ENCODE results near the gene CAMSAP1.

CAMSAP1 gene

DNA sequence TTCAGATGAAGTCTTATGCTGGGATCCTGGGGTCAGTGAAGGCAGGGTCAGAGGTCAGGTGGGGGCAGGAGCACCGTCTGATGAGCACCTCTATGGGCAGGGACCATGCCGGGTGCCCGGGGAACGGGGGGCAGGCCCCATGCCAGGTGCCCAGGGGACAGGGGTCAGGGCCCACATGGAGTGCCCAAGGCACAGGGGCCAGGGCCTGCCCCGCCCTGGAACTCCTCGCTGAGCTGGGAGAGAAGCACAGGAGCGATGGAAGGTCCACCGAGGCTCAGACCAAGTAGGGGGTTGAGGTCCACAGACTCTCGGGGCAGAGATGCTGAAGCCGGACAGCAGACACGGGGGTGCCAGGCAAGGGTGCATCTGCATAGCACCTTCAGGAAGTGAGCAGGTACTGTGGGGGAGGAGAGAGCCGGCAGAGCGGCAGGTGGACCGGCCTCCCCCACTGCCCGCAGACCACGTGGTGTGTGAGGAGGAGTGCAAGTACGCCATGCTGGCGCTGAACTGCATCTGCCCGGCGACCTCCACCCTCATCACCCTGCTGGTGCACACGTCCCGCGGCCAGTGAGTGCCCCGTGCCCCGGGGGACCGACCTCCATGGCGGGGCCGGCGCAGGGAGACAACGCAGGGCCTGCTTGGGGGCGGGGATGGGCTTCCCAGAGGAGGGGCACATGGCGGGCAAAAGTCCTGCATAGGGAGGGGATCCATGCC is 137.7 kb downstream of the CAMSAP1 start:
- Histone ChIP-seq H3K36me3 (ENCODE audit: control insufficient read depth in 1 of 2, insufficient read depth in 2 of 2, low read length in 2 of 2) (no peaks in the 10 kb centered on the region), H3K9me3 (ENCODE audit: control insufficient read depth in 1 of 2, low read length in 2 of 2) (peaks cover 4 to 5% of the 10 kb centered on the region in 2 donors), H3K9ac (ENCODE audit: low read depth in 1 of 2, low read length in 2 of 2) (no peak overlapping the region), H3K27me3 (ENCODE audit: control insufficient read depth in 1 of 2, insufficient read depth in 2 of 2, low read length in 2 of 2) (peaks cover 0 to 4% of the 10 kb centered on the region in 2 donors), H3K4me3 (ENCODE audit: low read depth in 1 of 2, low read length in 2 of 2) (no peak overlapping the region), H3K27ac (ENCODE audit: low read depth, low read length) (no peak overlapping the region), H3K4me1 (ENCODE audit: control insufficient read depth in 1 of 2, insufficient read depth in 2 of 2, low read length in 2 of 2) (no peaks in the 10 kb centered on the region)

DNA sequence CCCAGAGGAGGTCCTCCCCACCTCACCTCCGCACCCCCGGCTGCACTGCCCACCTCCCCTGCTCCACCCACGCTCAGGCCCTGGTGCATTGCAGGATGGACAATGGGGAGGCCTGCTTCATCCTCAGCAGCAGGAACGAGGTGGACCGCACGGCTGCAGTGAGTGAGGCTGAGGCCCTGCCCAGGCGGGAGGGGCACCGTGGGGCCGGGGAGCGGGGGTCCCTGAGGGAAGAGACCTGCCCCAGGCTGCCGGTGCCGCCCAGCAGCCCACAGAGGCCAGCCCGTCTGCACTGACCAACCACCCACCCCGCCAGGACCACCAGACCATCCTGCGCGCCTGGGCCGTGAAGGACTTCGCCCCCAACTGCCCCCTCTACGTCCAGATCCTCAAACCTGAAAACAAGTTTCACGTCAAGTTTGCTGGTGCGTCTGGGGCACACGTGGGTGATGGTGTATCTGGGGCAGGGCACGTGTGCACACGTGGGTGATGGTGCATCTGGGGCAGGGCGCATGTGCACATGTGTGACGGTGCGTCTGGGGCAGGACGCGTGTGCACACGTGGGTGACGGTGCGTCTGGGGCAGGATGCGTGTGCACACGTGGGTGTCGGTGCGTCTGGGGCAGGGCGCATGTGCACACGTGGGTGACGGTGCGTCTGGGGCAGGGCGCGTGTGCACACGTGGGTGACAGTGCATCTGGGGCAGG is 138.7 kb downstream of the CAMSAP1 start:
- Histone ChIP-seq H3K4me1 (ENCODE audit: control insufficient read depth in 1 of 2, insufficient read depth in 2 of 2, low read length in 2 of 2) (no peaks in the 10 kb centered on the region), H3K36me3 (ENCODE audit: control insufficient read depth in 1 of 2, insufficient read depth in 2 of 2, low read length in 2 of 2) (no peaks in the 10 kb centered on the region), H3K27me3 (ENCODE audit: control insufficient read depth in 1 of 2, insufficient read depth in 2 of 2, low read length in 2 of 2) (no peaks in the 10 kb centered on the region), H3K4me3 (ENCODE audit: low read depth in 1 of 2, low read length in 2 of 2) (no peak overlapping the region), H3K9ac (ENCODE audit: low read depth in 1 of 2, low read length in 2 of 2) (no peak overlapping the region), H3K27ac (ENCODE audit: low read depth, low read length) (no peak overlapping the region), H3K9me3 (ENCODE audit: control insufficient read depth in 1 of 2, low read length in 2 of 2) (peaks cover 4 to 5% of the 10 kb centered on the region in 2 donors)

DNA sequence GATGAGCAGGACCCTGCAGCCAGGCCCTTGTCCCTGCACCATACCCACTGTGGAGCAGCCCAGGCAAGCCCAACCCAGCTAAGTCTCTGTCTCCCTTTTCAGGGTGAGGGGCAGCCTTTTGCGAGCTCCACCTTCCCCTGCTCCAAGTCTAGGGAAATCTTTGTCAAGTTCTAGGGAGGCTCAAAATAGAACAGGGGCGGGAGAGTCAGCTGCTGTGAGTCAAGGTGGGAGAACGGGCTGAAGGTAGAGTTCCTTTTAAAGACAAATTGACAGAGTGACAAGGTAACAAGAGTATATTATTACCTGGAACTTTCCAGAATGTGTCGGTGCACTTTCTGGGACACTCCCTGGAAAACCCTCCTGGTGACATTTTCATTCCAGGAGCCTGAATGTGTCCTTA is 140.6 kb downstream of the CAMSAP1 start:
- H3K4me3 ChIP-seq (ENCODE audit: low read depth in 1 of 2, low read length in 2 of 2) = no peak overlapping the region
- H3K27me3 ChIP-seq (ENCODE audit: control insufficient read depth in 1 of 2, insufficient read depth in 2 of 2, low read length in 2 of 2) = no peaks in the 10 kb centered on the region
- no peaks in the 10 kb centered on the region for H3K4me1 ChIP-seq (ENCODE audit: control insufficient read depth in 1 of 2, insufficient read depth in 2 of 2, low read length in 2 of 2)
- peaks cover 4 to 5% of the 10 kb centered on the region in 2 donors for H3K9me3 ChIP-seq (ENCODE audit: control insufficient read depth in 1 of 2, low read length in 2 of 2)
- no peak overlapping the region for H3K9ac ChIP-seq (ENCODE audit: low read depth in 1 of 2, low read length in 2 of 2)
- no peaks in the 10 kb centered on the region for H3K36me3 ChIP-seq (ENCODE audit: control insufficient read depth in 1 of 2, insufficient read depth in 2 of 2, low read length in 2 of 2)
- no peak overlapping the region for H3K27ac ChIP-seq (ENCODE audit: low read depth, low read length)

DNA sequence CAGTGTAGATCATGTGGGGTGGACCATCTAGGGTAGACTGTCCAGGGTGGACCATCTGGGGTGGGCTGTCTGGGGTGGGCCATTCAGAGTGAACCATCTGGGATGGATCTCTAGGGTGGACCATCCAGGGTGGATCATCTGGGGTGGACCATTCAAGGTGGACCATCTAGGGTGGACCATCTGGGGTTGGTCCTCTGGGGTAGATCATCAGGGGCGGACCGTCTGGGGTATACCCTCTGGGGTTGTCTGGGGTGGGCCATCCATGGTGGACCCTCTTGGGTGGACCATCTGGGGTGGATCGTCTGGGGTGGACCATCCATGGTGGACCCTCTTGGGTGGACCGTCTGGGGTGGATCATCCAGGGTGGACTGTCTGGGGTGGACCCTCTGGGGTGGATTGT is 141.1 kb downstream of the CAMSAP1 start:
- H3K4me3 ChIP-seq (ENCODE audit: low read depth in 1 of 2, low read length in 2 of 2) = no peak overlapping the region
- H3K9ac ChIP-seq (ENCODE audit: low read depth in 1 of 2, low read length in 2 of 2) = no peak overlapping the region
- H3K27ac ChIP-seq (ENCODE audit: low read depth, low read length) = no peak overlapping the region
- H3K27me3 ChIP-seq (ENCODE audit: control insufficient read depth in 1 of 2, insufficient read depth in 2 of 2, low read length in 2 of 2) = no peaks in the 10 kb centered on the region
- no peaks in the 10 kb centered on the region for H3K36me3 ChIP-seq (ENCODE audit: control insufficient read depth in 1 of 2, insufficient read depth in 2 of 2, low read length in 2 of 2)
- H3K4me1 ChIP-seq (ENCODE audit: control insufficient read depth in 1 of 2, insufficient read depth in 2 of 2, low read length in 2 of 2) = no peaks in the 10 kb centered on the region
- peaks cover 4 to 5% of the 10 kb centered on the region in 2 donors for H3K9me3 ChIP-seq (ENCODE audit: control insufficient read depth in 1 of 2, low read length in 2 of 2)

DNA sequence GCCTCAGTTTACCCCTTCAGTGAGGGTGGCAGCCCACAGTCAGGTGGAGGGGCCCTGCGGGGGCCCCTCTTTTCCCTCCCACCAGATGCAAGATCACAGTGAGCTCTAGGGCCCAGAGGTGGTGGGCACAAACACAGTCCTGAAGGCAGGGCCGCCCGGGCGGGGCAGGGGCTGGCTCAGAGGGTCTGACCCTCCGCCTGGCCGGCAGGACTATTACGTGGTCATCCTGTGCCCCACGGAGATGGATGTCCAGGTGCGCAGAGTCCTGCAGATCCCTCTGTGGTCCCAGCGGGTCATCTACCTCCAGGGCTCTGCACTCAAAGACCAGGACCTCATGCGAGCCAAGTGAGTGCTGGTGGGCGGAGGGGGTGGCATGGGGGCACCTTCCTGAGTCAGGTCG is 141.9 kb downstream of the CAMSAP1 start:
- H3K36me3 ChIP-seq (ENCODE audit: control insufficient read depth in 1 of 2, insufficient read depth in 2 of 2, low read length in 2 of 2) = no peaks in the 10 kb centered on the region
- no peaks in the 10 kb centered on the region for H3K27me3 ChIP-seq (ENCODE audit: control insufficient read depth in 1 of 2, insufficient read depth in 2 of 2, low read length in 2 of 2)
- peaks cover 4 to 5% of the 10 kb centered on the region in 2 donors for H3K9me3 ChIP-seq (ENCODE audit: control insufficient read depth in 1 of 2, low read length in 2 of 2)
- H3K9ac ChIP-seq (ENCODE audit: low read depth in 1 of 2, low read length in 2 of 2) = no peak overlapping the region
- no peak overlapping the region for H3K4me3 ChIP-seq (ENCODE audit: low read depth in 1 of 2, low read length in 2 of 2)
- no peaks in the 10 kb centered on the region for H3K4me1 ChIP-seq (ENCODE audit: control insufficient read depth in 1 of 2, insufficient read depth in 2 of 2, low read length in 2 of 2)
- no peak overlapping the region for H3K27ac ChIP-seq (ENCODE audit: low read depth, low read length)

DNA sequence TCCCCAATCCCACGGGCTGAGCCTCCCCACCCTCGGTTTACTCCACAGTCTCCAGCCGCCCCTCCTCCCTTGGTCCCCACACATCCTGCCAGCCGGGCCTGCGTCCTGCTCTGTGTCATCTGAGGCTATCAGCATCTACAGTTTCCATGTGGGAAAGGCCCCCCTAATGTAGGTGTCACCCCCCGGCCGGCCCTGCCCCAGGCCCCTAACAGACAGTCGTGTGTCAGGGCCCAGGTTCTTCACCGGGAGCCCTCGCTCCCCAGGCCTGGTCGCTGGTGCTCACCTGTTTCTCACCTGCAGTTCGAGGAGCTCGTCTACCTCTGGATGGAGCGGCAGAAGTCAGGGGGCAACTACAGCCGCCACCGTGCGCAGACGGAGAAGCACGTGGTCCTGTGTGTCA is 142.6 kb downstream of the CAMSAP1 start:
- Histone ChIP-seq H3K27ac (ENCODE audit: low read depth, low read length) (no peak overlapping the region), H3K36me3 (ENCODE audit: control insufficient read depth in 1 of 2, insufficient read depth in 2 of 2, low read length in 2 of 2) (no peaks in the 10 kb centered on the region), H3K27me3 (ENCODE audit: control insufficient read depth in 1 of 2, insufficient read depth in 2 of 2, low read length in 2 of 2) (no peaks in the 10 kb centered on the region), H3K9ac (ENCODE audit: low read depth in 1 of 2, low read length in 2 of 2) (no peak overlapping the region), H3K9me3 (ENCODE audit: control insufficient read depth in 1 of 2, low read length in 2 of 2) (peaks cover 4 to 5% of the 10 kb centered on the region in 2 donors), H3K4me1 (ENCODE audit: control insufficient read depth in 1 of 2, insufficient read depth in 2 of 2, low read length in 2 of 2) (no peaks in the 10 kb centered on the region), H3K4me3 (ENCODE audit: low read depth in 1 of 2, low read length in 2 of 2) (no peak overlapping the region)

DNA sequence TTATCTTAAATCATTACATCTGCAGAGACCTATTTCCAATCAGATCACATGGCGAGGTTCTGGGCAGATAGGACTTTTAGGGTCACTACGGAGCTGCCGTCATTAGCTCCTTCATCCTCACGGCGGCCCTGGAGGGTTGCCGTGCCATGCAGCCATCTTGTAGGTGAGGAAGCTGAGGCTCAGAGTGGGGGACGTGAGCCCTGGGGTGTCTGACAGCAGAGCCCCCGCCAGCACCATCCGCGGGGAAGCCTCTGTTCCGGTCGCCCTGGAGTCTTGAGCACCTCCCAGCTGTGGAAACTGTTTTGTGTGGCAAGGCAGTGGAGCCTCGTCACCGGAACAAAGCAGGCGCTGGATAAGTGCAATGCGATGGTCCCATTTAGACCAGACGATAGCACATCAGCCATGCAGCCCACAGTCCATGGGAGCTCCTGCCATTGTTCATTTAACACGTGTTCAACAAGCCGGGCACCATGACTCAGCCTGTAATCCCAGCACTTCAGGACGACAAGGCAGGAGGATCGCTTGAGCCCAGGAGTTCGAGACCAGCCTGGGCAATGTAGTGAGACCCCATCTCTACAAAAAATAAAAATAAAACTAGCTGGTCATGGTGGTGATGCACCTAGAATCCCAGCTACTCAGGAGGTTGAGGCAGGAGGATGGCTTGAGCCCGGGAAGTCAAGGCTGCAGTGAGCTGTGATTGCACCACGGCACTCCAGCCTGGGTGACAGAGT is 143.5 kb downstream of the CAMSAP1 start:
- Histone ChIP-seq H3K27ac (ENCODE audit: low read depth, low read length) (no peak overlapping the region), H3K4me3 (ENCODE audit: low read depth in 1 of 2, low read length in 2 of 2) (no peak overlapping the region), H3K27me3 (ENCODE audit: control insufficient read depth in 1 of 2, insufficient read depth in 2 of 2, low read length in 2 of 2) (no peaks in the 10 kb centered on the region), H3K9ac (ENCODE audit: low read depth in 1 of 2, low read length in 2 of 2) (no peak overlapping the region), H3K9me3 (ENCODE audit: control insufficient read depth in 1 of 2, low read length in 2 of 2) (peaks cover 4 to 5% of the 10 kb centered on the region in 2 donors), H3K36me3 (ENCODE audit: control insufficient read depth in 1 of 2, insufficient read depth in 2 of 2, low read length in 2 of 2) (no peaks in the 10 kb centered on the region), H3K4me1 (ENCODE audit: control insufficient read depth in 1 of 2, insufficient read depth in 2 of 2, low read length in 2 of 2) (no peaks in the 10 kb centered on the region)

DNA sequence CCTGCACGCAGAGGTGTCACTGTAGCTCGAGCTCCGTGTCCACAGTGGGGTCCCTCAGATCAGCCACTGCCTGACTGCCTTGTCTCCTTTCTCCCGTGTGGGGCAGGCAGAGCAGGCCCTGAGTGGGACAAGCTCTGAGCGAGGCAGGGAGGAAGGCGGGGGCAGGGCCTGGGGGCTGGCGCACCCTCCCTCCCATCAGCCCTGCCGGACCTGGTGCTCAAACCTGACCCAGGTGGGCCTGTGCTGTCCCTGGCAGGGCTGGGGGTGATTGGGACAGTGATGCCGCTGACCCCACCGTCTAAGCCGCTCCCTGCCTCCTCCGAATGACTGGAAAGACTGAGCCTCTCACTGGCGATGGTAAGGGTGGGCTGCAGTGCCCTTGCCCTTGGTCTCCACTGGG is 144.4 kb downstream of the CAMSAP1 start:
- Histone ChIP-seq H3K27me3 (ENCODE audit: control insufficient read depth in 1 of 2, insufficient read depth in 2 of 2, low read length in 2 of 2) (no peaks in the 10 kb centered on the region), H3K9me3 (ENCODE audit: control insufficient read depth in 1 of 2, low read length in 2 of 2) (peaks cover 4 to 5% of the 10 kb centered on the region in 2 donors), H3K4me3 (ENCODE audit: low read depth in 1 of 2, low read length in 2 of 2) (no peak overlapping the region), H3K4me1 (ENCODE audit: control insufficient read depth in 1 of 2, insufficient read depth in 2 of 2, low read length in 2 of 2) (no peaks in the 10 kb centered on the region), H3K36me3 (ENCODE audit: control insufficient read depth in 1 of 2, insufficient read depth in 2 of 2, low read length in 2 of 2) (no peaks in the 10 kb centered on the region), H3K9ac (ENCODE audit: low read depth in 1 of 2, low read length in 2 of 2) (no peak overlapping the region), H3K27ac (ENCODE audit: low read depth, low read length) (no peak overlapping the region)

DNA sequence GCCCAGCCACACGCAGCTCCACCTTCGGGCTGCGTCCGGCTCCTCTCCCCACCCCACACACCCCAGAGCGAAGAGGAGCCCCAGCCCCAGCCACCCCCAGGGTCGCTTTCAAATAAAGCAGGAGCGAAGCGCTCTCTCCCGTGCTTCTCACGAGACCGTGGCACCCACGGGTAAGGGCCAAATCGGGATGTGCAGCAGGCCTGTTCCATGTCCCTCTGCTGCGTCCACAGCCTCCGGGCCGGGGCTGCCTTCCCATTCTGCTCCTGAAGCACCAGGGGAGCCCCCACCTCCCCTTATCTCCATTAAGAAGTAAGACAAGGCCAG is 145.5 kb downstream of the CAMSAP1 start:
- Histone ChIP-seq H3K4me3 (ENCODE audit: low read depth in 1 of 2, low read length in 2 of 2) (no peak overlapping the region), H3K36me3 (ENCODE audit: control insufficient read depth in 1 of 2, insufficient read depth in 2 of 2, low read length in 2 of 2) (no peaks in the 10 kb centered on the region), H3K4me1 (ENCODE audit: control insufficient read depth in 1 of 2, insufficient read depth in 2 of 2, low read length in 2 of 2) (no peaks in the 10 kb centered on the region), H3K9me3 (ENCODE audit: control insufficient read depth in 1 of 2, low read length in 2 of 2) (peaks cover 4 to 5% of the 10 kb centered on the region in 2 donors), H3K9ac (ENCODE audit: low read depth in 1 of 2, low read length in 2 of 2) (no peak overlapping the region), H3K27ac (ENCODE audit: low read depth, low read length) (no peak overlapping the region), H3K27me3 (ENCODE audit: control insufficient read depth in 1 of 2, insufficient read depth in 2 of 2, low read length in 2 of 2) (no peaks in the 10 kb centered on the region)

DNA sequence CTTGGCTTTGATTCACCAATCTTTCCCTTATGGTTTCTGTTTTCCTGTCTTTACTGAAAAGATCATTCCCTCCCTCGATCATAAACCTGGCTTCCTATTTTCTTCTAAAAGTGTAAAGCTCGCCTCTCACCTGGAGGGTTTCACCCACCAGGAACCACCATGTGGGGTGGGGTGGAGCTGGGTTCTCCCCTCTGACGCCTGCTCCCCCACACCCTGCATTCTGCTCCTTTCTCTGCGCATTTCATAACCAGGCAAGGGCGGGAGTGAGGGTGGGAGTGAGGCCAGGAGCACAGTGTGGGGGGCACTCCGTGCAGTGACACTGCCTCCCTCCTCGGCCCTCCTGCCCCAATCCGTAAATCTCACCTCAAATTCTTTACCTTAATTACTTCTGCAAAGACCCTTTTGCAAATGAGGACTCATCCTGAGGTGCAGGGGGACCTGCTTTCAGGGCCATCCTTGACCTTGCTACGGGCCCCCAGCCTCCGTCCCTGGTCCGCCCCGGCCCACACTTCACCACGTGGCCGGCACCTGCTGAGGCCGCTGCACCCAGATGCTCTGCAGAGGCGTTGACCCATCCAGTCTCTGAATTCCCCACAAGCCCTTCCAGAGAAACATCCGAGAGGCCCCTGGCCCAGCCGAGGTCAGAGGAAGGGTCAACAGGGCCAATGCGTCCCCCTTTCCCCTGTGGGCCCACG is 146.0 kb downstream of the CAMSAP1 start:
- Histone ChIP-seq H3K4me1 (ENCODE audit: control insufficient read depth in 1 of 2, insufficient read depth in 2 of 2, low read length in 2 of 2) (no peaks in the 10 kb centered on the region), H3K9ac (ENCODE audit: low read depth in 1 of 2, low read length in 2 of 2) (no peak overlapping the region), H3K27ac (ENCODE audit: low read depth, low read length) (no peak overlapping the region), H3K36me3 (ENCODE audit: control insufficient read depth in 1 of 2, insufficient read depth in 2 of 2, low read length in 2 of 2) (no peaks in the 10 kb centered on the region), H3K9me3 (ENCODE audit: control insufficient read depth in 1 of 2, low read length in 2 of 2) (peaks cover 4 to 5% of the 10 kb centered on the region in 2 donors), H3K27me3 (ENCODE audit: control insufficient read depth in 1 of 2, insufficient read depth in 2 of 2, low read length in 2 of 2) (no peaks in the 10 kb centered on the region), H3K4me3 (ENCODE audit: low read depth in 1 of 2, low read length in 2 of 2) (no peak overlapping the region)
